HUES6 (cell line): ENCODE measurements around the gene ERVW-1.
A peak's percentile ranks its signal among the peaks of the same experiment; 100 is the strongest.
"Not testable (repeated sequence)": the region's sequence is repeated elsewhere in the genome, so short reads cannot be mapped to it uniquely, and the experiment has no call there.

Experiments
- H3K27ac ChIP-seq: 2 replicates; pipeline ENCODE4 v1.7.0; 2013; ENCODE audit warnings: low read depth, mild to moderate bottlenecking, low read length, inconsistent platforms
- H3K27me3 ChIP-seq: 2 replicates; pipeline ENCODE4 v1.6.1; 2013; ENCODE audit warnings: low read length; ENCODE audit not compliant: control insufficient read depth, insufficient read depth
- H3K36me3 ChIP-seq: 2 replicates; pipeline ENCODE4 v1.6.1; 2013; ENCODE audit warnings: low read length; ENCODE audit not compliant: control insufficient read depth, insufficient read depth
- H3K4me1 ChIP-seq: 2 replicates; pipeline ENCODE4 v1.6.1; 2013; ENCODE audit warnings: low read length; ENCODE audit not compliant: control insufficient read depth, insufficient read depth
- H3K4me3 ChIP-seq: 2 replicates; pipeline ENCODE4 v1.5.1; 2013; ENCODE audit warnings: low read depth, low read length
- H3K9ac ChIP-seq: one replicate; pipeline ENCODE4 v1.6.1; 2013; ENCODE audit warnings: mild to moderate bottlenecking, low read length
- H3K9me3 ChIP-seq: 2 replicates; pipeline ENCODE4 v1.6.1; 2013; ENCODE audit warnings: low read depth, low read length; ENCODE audit not compliant: control insufficient read depth, insufficient read depth

The ERVW-1 gene

DNA sequence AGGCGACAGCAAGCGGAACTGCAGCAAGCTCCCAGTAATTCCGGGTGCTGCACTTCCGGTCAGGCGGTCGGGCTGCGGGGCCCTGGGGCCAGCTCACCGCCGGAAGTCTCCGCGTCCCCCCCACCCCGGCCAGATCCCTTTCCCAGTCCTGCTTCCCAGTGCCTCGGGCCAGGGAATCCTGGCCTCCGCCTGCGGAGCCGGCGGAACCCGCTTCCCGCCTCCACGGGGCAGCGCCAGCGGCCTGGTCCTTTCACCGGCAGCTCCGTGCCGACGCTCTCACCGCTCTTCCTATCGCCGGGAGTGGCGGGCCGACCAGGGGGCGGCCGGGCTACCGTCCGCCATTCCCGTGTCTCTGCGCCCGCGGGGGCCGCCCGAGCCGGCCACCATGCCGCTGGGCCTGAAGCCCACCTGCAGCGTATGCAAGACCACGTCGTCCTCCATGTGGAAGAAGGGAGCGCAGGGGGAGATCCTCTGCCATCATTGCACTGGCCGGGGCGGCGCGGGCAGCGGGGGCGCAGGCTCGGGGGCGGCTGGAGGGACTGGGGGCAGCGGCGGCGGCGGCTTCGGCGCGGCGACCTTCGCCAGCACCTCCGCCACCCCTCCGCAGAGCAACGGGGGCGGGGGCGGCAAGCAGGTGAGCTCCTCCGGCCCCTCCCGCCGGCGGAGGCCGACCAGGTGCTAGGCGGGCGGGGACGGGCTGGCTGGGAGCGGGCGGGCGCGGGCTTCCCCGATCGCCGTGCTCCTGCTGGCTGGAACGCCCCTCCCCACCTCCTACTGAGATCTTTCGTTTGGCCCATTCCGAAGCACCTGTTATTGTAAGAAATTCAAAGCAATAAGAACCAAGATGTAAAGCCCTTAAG lies 30.2 kb downstream of the ERVW-1 start, which contains the start of gene GATAD1:
Gene GATAD1, plus strand, starts transcription at position 138 of the 860 bp plus-strand sequence. Its CDS starts 248 bp downstream, at position 386.
- Histone ChIP-seq H3K4me3 (peak within 1 kb of the TSS; percentile 83), H3K27me3 (no peaks in the 10 kb centered on the region), H3K27ac (peak within 1 kb of the TSS; percentile 96), H3K9ac (peak within 1 kb of the TSS; percentile 95), H3K9me3 (no peaks in the 10 kb centered on the region; the same call in 1 of the 2 replicates), H3K4me1 (peaks cover 2% of the 10 kb centered on the region; the same call in 1 of the 2 replicates), H3K36me3 (peaks cover 29% of the 10 kb centered on the region)

DNA sequence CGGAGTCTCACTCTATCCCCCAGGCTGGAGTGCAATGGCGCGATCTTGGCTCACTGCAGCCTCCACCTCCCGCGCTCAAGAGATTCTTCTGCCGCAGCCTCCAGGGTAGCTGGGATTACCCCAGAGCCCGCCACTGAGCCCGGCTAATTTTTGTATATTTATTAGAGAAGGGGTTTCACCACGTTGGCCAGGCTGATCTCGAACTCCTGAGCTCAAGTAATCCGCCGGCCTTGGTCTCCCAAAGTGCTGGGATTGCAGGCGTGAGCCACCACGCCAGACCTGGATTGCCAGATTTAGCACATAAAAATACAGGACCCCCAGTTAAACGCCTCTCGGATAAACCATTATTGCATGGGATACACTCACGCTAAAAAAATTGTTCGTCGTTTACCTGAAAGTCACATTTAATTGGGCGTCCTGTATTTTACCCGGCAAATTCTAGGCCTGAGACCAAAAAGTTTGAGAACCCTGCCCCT lies 30.8 kb downstream of the ERVW-1 start:
- Histone ChIP-seq H3K27me3 (no peaks in the 10 kb centered on the region), H3K9me3 (peaks cover 6% of the 10 kb centered on the region; the same call in 1 of the 2 replicates), H3K9ac (peak overlapping the region; percentile 34), H3K36me3 (peaks cover 23% of the 10 kb centered on the region), H3K4me3 (peak overlapping the region; percentile 83), H3K4me1 (peaks cover 2% of the 10 kb centered on the region; the same call in 1 of the 2 replicates), H3K27ac (no peak overlapping the region)

DNA sequence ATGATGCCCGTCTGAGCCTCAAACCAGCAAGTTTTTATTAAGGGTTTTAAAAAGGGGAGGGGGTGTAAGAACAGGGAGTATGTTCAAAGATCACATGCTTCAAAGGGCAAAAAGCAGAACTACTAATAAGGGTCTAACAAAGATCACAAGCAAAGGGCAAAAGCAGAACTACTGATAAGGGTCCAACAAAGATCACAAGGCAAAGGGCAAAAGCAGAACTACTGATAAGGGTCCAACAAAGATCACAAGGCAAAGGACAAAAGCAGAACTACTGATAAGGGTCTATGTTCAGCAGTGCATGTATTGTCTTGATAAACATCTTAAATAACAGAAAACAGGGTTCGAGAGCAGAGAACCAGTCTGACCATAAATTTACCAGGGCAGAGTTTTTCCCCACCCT lies 35.0 kb downstream of the ERVW-1 start:
- not testable (repeated sequence) for H3K9me3 ChIP-seq, H3K27ac ChIP-seq, H3K36me3 ChIP-seq, H3K27me3 ChIP-seq, H3K4me1 ChIP-seq, H3K9ac ChIP-seq, H3K4me3 ChIP-seq

- H3K9me3 ChIP-seq: peaks cover 6% of the 10 kb centered on the region; the same call in 1 of the 2 replicates
- H3K36me3 ChIP-seq: no peaks in the 10 kb centered on the region
- H3K27me3 ChIP-seq: no peaks in the 10 kb centered on the region
- H3K9ac ChIP-seq: no peak overlapping the region
- H3K4me1 ChIP-seq: peaks cover 19% of the 10 kb centered on the region
- no peak overlapping the region for H3K4me3 ChIP-seq
- H3K27ac ChIP-seq: no peak overlapping the region
These were observed 39.7 kb downstream of the ERVW-1 start for GRCh38 chr7:92437956-92438491.

GRCh38 chr7:92436612-92437445 lies 40.9 kb downstream of the ERVW-1 start:
- no peaks in the 10 kb centered on the region for H3K9me3 ChIP-seq
- H3K4me3 ChIP-seq: peak overlapping the region; percentile 28; the same call in 1 of the 2 replicates
- peaks cover 19% of the 10 kb centered on the region for H3K4me1 ChIP-seq
- H3K27me3 ChIP-seq: no peaks in the 10 kb centered on the region
- no peak overlapping the region for H3K27ac ChIP-seq
- H3K9ac ChIP-seq: no peak overlapping the region
- H3K36me3 ChIP-seq: no peaks in the 10 kb centered on the region

DNA sequence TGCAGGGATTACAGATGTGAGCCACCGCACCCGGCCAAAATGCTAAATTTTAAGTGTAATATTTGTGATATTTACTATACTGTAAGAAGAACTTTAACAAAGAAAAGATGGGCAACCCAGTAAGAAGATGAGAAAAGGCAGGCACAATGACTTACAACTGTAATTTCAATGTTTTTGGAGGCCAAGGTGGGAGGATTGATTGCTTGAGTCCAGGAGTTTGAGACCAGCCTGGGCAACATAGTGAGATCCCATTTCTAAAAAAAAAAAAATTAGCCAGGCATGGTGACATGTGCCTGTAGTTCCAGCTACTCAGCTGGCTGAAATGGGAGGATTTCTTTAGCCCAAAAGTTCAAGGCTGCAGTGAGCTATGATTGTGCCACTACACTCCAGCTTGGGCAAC lies 42.2 kb downstream of the ERVW-1 start:
- Histone ChIP-seq H3K4me3 (no peak overlapping the region), H3K27ac (no peak overlapping the region), H3K4me1 (peaks cover 19% of the 10 kb centered on the region), H3K9me3 (no peaks in the 10 kb centered on the region), H3K36me3 (no peaks in the 10 kb centered on the region), H3K27me3 (no peaks in the 10 kb centered on the region), H3K9ac (no peak overlapping the region)

DNA sequence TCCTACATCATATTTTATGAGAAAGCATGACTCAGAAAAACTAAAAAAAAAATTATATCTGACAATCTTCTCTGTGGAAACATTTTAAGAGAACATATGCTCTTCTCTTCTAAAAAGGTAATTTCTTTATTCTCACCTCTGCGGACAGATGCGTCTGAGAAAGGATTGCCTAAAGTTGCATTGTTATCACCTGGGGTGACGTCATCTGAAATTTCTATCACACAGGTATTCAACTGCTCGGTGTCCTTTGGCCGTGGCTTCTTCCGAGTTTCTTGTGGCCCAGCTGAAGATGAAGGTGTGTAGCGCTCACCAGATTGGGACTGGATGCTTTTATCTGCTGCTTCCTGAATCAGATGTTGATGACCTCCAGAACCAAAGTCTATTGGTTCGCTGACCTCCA lies 44.7 kb downstream of the ERVW-1 start:
- no peaks in the 10 kb centered on the region for H3K36me3 ChIP-seq
- no peak overlapping the region for H3K4me3 ChIP-seq
- H3K27ac ChIP-seq: no peak overlapping the region
- no peaks in the 10 kb centered on the region for H3K9me3 ChIP-seq
- H3K27me3 ChIP-seq: no peaks in the 10 kb centered on the region
- H3K9ac ChIP-seq: no peak overlapping the region
- peaks cover 13% of the 10 kb centered on the region for H3K4me1 ChIP-seq

DNA sequence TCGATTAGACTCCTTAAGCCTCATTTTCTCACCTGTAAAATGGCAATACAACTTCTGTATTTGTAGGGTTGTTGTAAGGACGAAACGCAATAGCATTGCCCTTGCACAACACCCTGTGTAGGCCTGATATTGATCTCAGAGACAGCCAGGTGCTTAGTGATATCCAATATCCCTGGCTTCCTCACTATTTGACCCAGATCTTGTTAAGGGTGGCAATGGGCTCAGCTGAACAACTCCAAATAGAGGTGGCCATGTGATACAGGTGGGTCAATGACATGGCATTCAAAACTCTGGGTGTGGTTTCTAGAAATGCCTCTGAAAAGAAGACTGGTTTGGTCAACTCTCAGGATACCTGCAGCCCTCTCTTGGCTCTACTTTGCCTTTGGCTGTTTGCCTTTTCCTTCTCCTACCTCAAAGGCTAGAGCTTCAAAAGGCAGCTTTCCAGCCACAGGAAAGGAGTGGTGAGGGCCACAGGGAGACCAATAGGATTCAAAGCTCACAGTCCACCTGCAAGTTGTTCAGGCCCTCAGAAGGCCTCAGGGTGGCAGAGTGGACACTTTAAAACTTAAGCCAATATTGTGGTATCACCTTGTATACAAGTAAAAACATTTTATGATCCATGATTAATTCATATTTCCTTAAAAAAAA lies 45.3 kb downstream of the ERVW-1 start:
- Histone ChIP-seq H3K36me3 (no peaks in the 10 kb centered on the region), H3K4me3 (no peak overlapping the region), H3K27ac (no peak overlapping the region), H3K27me3 (no peaks in the 10 kb centered on the region), H3K9ac (no peak overlapping the region), H3K4me1 (peaks cover 12% of the 10 kb centered on the region), H3K9me3 (no peaks in the 10 kb centered on the region)

- no peak overlapping the region for H3K27ac ChIP-seq
- H3K4me1 ChIP-seq: peaks cover 12% of the 10 kb centered on the region
- H3K9me3 ChIP-seq: no peaks in the 10 kb centered on the region
- H3K4me3 ChIP-seq: no peak overlapping the region
- no peaks in the 10 kb centered on the region for H3K27me3 ChIP-seq
- H3K36me3 ChIP-seq: no peaks in the 10 kb centered on the region
- H3K9ac ChIP-seq: no peak overlapping the region
These were observed 50.6 kb downstream of the ERVW-1 start for GRCh38 chr7:92427193-92427592.

GRCh38 chr7:92425311-92425947 lies 52.3 kb downstream of the ERVW-1 start:
- no peaks in the 10 kb centered on the region for H3K36me3 ChIP-seq
- H3K27ac ChIP-seq: no peak overlapping the region
- no peak overlapping the region for H3K4me3 ChIP-seq
- no peaks in the 10 kb centered on the region for H3K27me3 ChIP-seq
- no peaks in the 10 kb centered on the region for H3K9me3 ChIP-seq
- no peak overlapping the region for H3K9ac ChIP-seq
- peaks cover 12% of the 10 kb centered on the region for H3K4me1 ChIP-seq
